Glutamatergic neuron (in vitro differentiated cells): Measurements from ENCODE around the gene CAMK2D. TPM values are rescaled to one million over a fixed set of nuclear protein-coding genes. Genes with fewer than 3 reads are reported as not detected.

Experiments
- DNase-seq: peaks from one replicate; pipeline ENCODE4 v3.0.0; 2022
- H3K27ac Mint-ChIP-seq: one replicate; pipeline ENCODE4 v1.8.0; 2020; ENCODE audit warnings: mild to moderate bottlenecking, mixed read lengths, inconsistent platforms; ENCODE audit not compliant: unreplicated experiment
- H3K27me3 Mint-ChIP-seq: one replicate; pipeline ENCODE4 v1.8.0; 2020; ENCODE audit warnings: mild to moderate bottlenecking, moderate library complexity, mixed read lengths, inconsistent platforms; ENCODE audit not compliant: unreplicated experiment
- H3K36me3 Mint-ChIP-seq: one replicate; pipeline ENCODE4 v1.8.0; 2020; ENCODE audit warnings: mild to moderate bottlenecking, mixed read lengths, inconsistent platforms; ENCODE audit not compliant: unreplicated experiment
- H3K4me1 Mint-ChIP-seq: one replicate; pipeline ENCODE4 v1.8.0; 2020; ENCODE audit warnings: mild to moderate bottlenecking, low read depth, mixed read lengths, inconsistent platforms; ENCODE audit not compliant: unreplicated experiment
- H3K4me3 Mint-ChIP-seq: one replicate; pipeline ENCODE4 v1.8.0; 2020; ENCODE audit warnings: mild to moderate bottlenecking, mixed read lengths, inconsistent platforms; ENCODE audit not compliant: unreplicated experiment
- H3K9me3 Mint-ChIP-seq: one replicate; pipeline ENCODE4 v1.8.0; 2020; ENCODE audit warnings: mild to moderate bottlenecking, moderate library complexity, mixed read lengths, inconsistent platforms; ENCODE audit not compliant: unreplicated experiment
- CTCF ChIP-seq: fragments of 200-600 bp; sonication (generic); IDR thresholded peaks from one replicate; pipeline ENCODE4 v1.5.0; 2021; ENCODE audit not compliant: partially characterized antibody, unreplicated experiment
- total RNA-seq: library from RNA; stranded (reverse); fragmentation: NEBNext Ultra II Directional; extraction: Animal tissue kit (Norgen Biotek cat#: 25700); gene quantifications from one replicate; pipeline ENCODE4 v1.2.1, GENCODE V29; 2021; ENCODE audit not compliant: unreplicated experiment

CAMK2D gene
- total RNA-seq, 1 donor from 2014 or later, result 24.8 TPM

GRCh38 chr4:113790478-113790877 is 28.9 kb upstream of the CAMK2D start:
- Mint-ChIP-seq H3K4me3 (no peak overlapping the region), H3K27ac (no peak overlapping the region), H3K36me3 (peaks cover 8% of the 10 kb centered on the region), H3K9me3 (peaks cover 5% of the 10 kb centered on the region), H3K27me3 (no peaks in the 10 kb centered on the region), H3K4me1 (no peaks in the 10 kb centered on the region)
- no peak for TF ChIP-seq CTCF
- no peak for DNase-seq

- DNase-seq, result no peak
- TF ChIP-seq CTCF, result no peak
- Mint-ChIP-seq H3K4me1 (no peaks in the 10 kb centered on the region), H3K9me3 (no peaks in the 10 kb centered on the region), H3K27ac (no peak overlapping the region), H3K27me3 (no peaks in the 10 kb centered on the region), H3K36me3 (peaks cover 8% of the 10 kb centered on the region), H3K4me3 (no peak overlapping the region)
Observed at GRCh38 chr4:113788888-113789287, 27.4 kb upstream of the CAMK2D start.

GRCh38 chr4:113785781-113786180 is 24.2 kb upstream of the CAMK2D start:
- Mint-ChIP-seq H3K36me3 (no peaks in the 10 kb centered on the region), H3K9me3 (no peaks in the 10 kb centered on the region), H3K4me3 (no peak overlapping the region), H3K4me1 (no peaks in the 10 kb centered on the region), H3K27me3 (no peaks in the 10 kb centered on the region), H3K27ac (no peak overlapping the region)
- TF ChIP-seq CTCF, result no peak
- DNase-seq, result no peak

GRCh38 chr4:113784497-113785250 is 23.1 kb upstream of the CAMK2D start:
- no peak for TF ChIP-seq CTCF
- no peak overlapping the region for H3K27ac Mint-ChIP-seq
- H3K4me1 Mint-ChIP-seq, result no peaks in the 10 kb centered on the region

GRCh38 chr4:113783701-113784100 is 22.2 kb upstream of the CAMK2D start:
- TF ChIP-seq CTCF, result no peak
- Mint-ChIP-seq H3K4me1 (no peaks in the 10 kb centered on the region), H3K9me3 (peaks cover 1% of the 10 kb centered on the region), H3K27me3 (no peaks in the 10 kb centered on the region), H3K27ac (no peak overlapping the region), H3K36me3 (no peaks in the 10 kb centered on the region), H3K4me3 (no peak overlapping the region)
- DNase-seq, result no peak

More at GRCh38 chr4:113784497-113785250, 23.1 kb upstream of the CAMK2D start:
- H3K4me3 Mint-ChIP-seq, result no peak overlapping the region
- no peak for DNase-seq
- H3K9me3 Mint-ChIP-seq, result peaks cover 1% of the 10 kb centered on the region
- H3K36me3 Mint-ChIP-seq, result no peaks in the 10 kb centered on the region
- H3K27me3 Mint-ChIP-seq, result no peaks in the 10 kb centered on the region
